ENCODE measurements around the gene MRPS7. TPM values are rescaled to one million over a fixed set of nuclear protein-coding genes. Genes with fewer than 3 reads are reported as not detected.

MRPS7 gene
- total RNA-seq, 1 donor from 2014 or later = 24.1 TPM

DNA sequence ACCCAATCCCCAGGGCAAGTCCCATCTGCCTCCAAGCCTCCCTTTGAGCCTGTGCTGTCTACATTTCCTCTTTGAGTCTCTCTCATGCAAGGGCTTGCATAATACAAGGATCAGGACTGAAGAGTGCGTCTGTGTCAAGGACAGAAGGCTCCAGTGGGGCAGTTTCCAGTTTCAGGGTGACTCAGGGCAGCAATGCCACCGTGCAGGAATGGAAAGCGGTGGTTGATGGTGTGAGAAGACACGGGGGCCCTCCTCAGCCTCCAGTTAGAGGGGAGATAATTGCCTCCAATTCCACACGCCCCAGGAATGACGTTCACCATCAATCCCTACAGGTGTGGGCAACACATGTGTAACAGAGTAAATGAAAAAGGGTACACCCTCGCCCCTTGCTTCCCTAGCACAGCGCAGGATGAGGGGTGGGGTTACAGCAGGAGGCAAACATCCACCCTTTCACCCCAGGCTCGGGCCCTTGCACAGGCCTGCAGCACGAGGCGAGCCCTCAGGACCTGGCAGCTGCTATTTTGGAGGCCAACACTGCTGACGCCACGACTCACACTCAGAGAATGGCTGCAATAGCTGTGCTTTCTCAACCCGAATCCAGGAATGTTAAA, 52.4 kb downstream of the MRPS7 start:
- TF ChIP-seq, protein P1, sequence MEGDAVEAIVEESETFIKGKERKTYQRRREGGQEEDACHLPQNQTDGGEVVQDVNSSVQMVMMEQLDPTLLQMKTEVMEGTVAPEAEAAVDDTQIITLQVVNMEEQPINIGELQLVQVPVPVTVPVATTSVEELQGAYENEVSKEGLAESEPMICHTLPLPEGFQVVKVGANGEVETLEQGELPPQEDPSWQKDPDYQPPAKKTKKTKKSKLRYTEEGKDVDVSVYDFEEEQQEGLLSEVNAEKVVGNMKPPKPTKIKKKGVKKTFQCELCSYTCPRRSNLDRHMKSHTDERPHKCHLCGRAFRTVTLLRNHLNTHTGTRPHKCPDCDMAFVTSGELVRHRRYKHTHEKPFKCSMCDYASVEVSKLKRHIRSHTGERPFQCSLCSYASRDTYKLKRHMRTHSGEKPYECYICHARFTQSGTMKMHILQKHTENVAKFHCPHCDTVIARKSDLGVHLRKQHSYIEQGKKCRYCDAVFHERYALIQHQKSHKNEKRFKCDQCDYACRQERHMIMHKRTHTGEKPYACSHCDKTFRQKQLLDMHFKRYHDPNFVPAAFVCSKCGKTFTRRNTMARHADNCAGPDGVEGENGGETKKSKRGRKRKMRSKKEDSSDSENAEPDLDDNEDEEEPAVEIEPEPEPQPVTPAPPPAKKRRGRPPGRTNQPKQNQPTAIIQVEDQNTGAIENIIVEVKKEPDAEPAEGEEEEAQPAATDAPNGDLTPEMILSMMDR (IDR thresholded peaks at IDR 0.05) = no peak
- DNase-seq (ENCODE audit: low spot score in 2 of 2) = peak in 1 of 2 donors; percentile 30

DNA sequence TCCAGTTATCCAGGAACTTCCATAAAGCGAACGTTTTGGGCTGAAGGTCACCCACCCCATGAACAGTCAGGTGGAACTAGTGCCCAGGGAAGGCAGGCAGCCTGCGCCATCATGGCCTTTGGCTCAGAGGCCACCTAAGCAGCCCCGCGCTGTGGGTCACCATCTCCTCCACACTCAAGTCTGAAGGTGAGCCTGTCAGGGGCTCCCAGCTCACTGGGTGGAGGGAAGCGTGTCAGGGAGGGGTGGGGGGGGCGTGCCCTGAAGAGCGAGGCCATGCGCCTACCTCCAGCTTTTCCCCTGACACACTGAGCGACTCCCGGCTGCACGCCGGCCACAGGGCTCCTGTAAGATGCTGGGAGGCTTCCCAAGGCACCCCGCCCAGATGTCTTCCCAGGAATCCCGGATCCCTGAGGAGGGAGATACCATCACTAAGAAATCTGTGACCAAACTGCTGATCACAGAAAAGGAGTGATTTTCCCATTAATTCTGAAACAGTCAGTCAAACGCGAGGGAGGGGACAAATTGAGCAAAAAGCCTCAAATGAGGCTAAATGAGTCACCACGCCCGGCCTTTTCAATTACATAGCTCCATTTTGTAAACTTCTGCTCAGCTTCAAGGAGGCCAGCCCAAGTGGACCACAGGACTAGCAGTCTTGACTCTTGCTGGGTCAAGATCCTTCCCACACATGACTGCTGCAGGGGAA, 54.0 kb downstream of the MRPS7 start:
- H3K9me3 ChIP-seq = no peaks in the 10 kb centered on the region
- no peaks in the 10 kb centered on the region for H3K4me1 ChIP-seq
- DNase-seq (ENCODE audit: low spot score in 2 of 2) = no peak
- TF ChIP-seq, protein P1 (IDR thresholded peaks at IDR 0.05) = no peak
- H3K27me3 ChIP-seq = no peaks in the 10 kb centered on the region
- intact Hi-C loops (cut with DNase I) = no loop called here
- no peak overlapping the region for H3K4me3 ChIP-seq
- H3K27ac ChIP-seq = no peak overlapping the region
- H3K36me3 ChIP-seq = peaks cover 19 to 23% of the 10 kb centered on the region in 2 donors

More for the DNA sequence above, 52.4 kb downstream of the MRPS7 start:
- intact Hi-C loops (cut with DNase I) = no loop called here
- Histone ChIP-seq H3K4me1 (no peaks in the 10 kb centered on the region), H3K36me3 (peaks cover 7 to 14% of the 10 kb centered on the region in 2 donors), H3K27me3 (no peaks in the 10 kb centered on the region), H3K4me3 (no peak overlapping the region), H3K9me3 (no peaks in the 10 kb centered on the region), H3K27ac (peak overlapping the region; percentile 11 to 26)

Other genes starting within 250 kb of the MRPS7 start
- 14.5 TPM for gene MRPL58, start 249.2 kb upstream of the MRPS7 start, total RNA-seq
- gene ATP5PD, start 214.9 kb upstream of the MRPS7 start, total RNA-seq = 133 TPM
- 31.4 TPM for gene KCTD2, start 214.7 kb upstream of the MRPS7 start, total RNA-seq
- 101 TPM for gene SLC16A5, start 173.9 kb upstream of the MRPS7 start, total RNA-seq
- 1.4 TPM for gene ARMC7, start 151.9 kb upstream of the MRPS7 start, total RNA-seq
- gene NT5C, start 130.1 kb upstream of the MRPS7 start, total RNA-seq = 18.3 TPM
- 23.0 TPM for gene JPT1, start 107.4 kb upstream of the MRPS7 start, total RNA-seq
- 23.9 TPM for gene SUMO2, start 78.9 kb upstream of the MRPS7 start, total RNA-seq
- gene NUP85, start 56.2 kb upstream of the MRPS7 start, total RNA-seq = 38.1 TPM
- gene GGA3, start 273 bp upstream of the MRPS7 start, total RNA-seq = 84.6 TPM
- gene MIF4GD, start 9.4 kb downstream of the MRPS7 start, total RNA-seq = 32.4 TPM
- gene SLC25A19, start 27.6 kb downstream of the MRPS7 start, total RNA-seq = 1.3 TPM
- gene GRB2, start 143.8 kb downstream of the MRPS7 start, total RNA-seq = 65.7 TPM
- 125 TPM for gene TMEM94, start 194.8 kb downstream of the MRPS7 start, total RNA-seq

Data from ascending aorta (tissue), 2 donors.